Liver (tissue), 9 donors: ENCODE results near the gene MCM9. TPM values are rescaled to one million over a fixed set of nuclear protein-coding genes. Genes with fewer than 3 reads are reported as not detected.
A peak's percentile ranks its signal among the peaks of the same experiment; 100 is the strongest.
"Not testable (repeated sequence)": the region's sequence is repeated elsewhere in the genome, so short reads cannot be mapped to it uniquely, and the experiment has no call there.

Experiments used
- DNase-seq: peaks from one replicate; pipeline ENCODE4 v3.0.0-alpha.2; 2017; ENCODE audit warnings: low spot score
- H3K27ac ChIP-seq, 2 donors: one replicate each; pipeline ENCODE4 v1.7.0; 2013; ENCODE audit warnings: inconsistent platforms in 2 of 2, low read length in 2 of 2, control low read depth in 1 of 2, low read depth in 1 of 2, mild to moderate bottlenecking in 1 of 2
- H3K27me3 ChIP-seq, 4 donors: one replicate each; pipeline versions ENCODE4 v1.6.1 to v1.7.0; 2013; ENCODE audit warnings: low read length in 3 of 4, inconsistent platforms in 1 of 4, mild to moderate bottlenecking in 1 of 4, moderate library complexity in 1 of 4; ENCODE audit not compliant: control insufficient read depth in 4 of 4, insufficient read depth in 4 of 4
- H3K36me3 ChIP-seq, 4 donors: one replicate each; pipeline versions ENCODE4 v1.6.1 to v1.7.0; 2013; ENCODE audit warnings: low read length in 3 of 4, mild to moderate bottlenecking in 3 of 4, low read depth in 1 of 4, moderate library complexity in 1 of 4; ENCODE audit not compliant: control insufficient read depth in 4 of 4, insufficient read depth in 3 of 4
- H3K4me1 ChIP-seq, 4 donors: one replicate each; pipeline versions ENCODE4 v1.6.1 to v1.7.0; 2013; ENCODE audit warnings: low read length in 3 of 4, mild to moderate bottlenecking in 3 of 4, moderate library complexity in 1 of 4; ENCODE audit not compliant: control insufficient read depth in 4 of 4, insufficient read depth in 4 of 4
- H3K4me3 ChIP-seq, 3 donors: one replicate each; pipeline versions ENCODE4 v1.6.1 to v1.7.0; 2013; ENCODE audit warnings: low read length in 3 of 3, control low read depth in 1 of 3, low read depth in 1 of 3, mild to moderate bottlenecking in 1 of 3
- H3K9ac ChIP-seq, 2 donors: one replicate each; pipeline ENCODE4 v1.7.0; 2013; ENCODE audit warnings: low read length in 2 of 2, mild to moderate bottlenecking in 2 of 2, moderate library complexity in 2 of 2, control low read depth in 1 of 2, low read depth in 1 of 2
- H3K9me3 ChIP-seq, 4 donors: one replicate each; pipeline versions ENCODE4 v1.6.1 to v1.7.0; 2013; ENCODE audit warnings: low read length in 3 of 4; ENCODE audit not compliant: control insufficient read depth in 4 of 4
- ATF3 ChIP-seq: IDR thresholded peaks from 2 replicates; pipeline ENCODE4 v1.6.1; 2016; ENCODE audit warnings: antibody characterized with exemption
- CTCF ChIP-seq: fragments of 150-350 bp; IDR thresholded peaks from 2 replicates; pipeline ENCODE4 v1.5.1; 2017; ENCODE audit warnings: improper control_type of control experiment, low read depth, low read length; ENCODE audit not compliant: missing input control
- EGR1 ChIP-seq, 2 donors: IDR thresholded peaks; 2 replicates each; pipeline ENCODE4 v1.6.1; 2016 to 2018; ENCODE audit warnings: antibody characterized with exemption in 2 of 2, low read depth in 2 of 2
- FOXA1 ChIP-seq: IDR thresholded peaks from 2 replicates; pipeline ENCODE4 v1.6.1; 2016; ENCODE audit warnings: antibody characterized with exemption
- FOXA2 ChIP-seq: IDR thresholded peaks from 2 replicates; pipeline ENCODE4 v1.6.1; 2016; ENCODE audit warnings: antibody characterized with exemption
- GABPA ChIP-seq, 2 donors: IDR thresholded peaks in 1 of 2; conservative IDR thresholded peaks in 1 of 2; 2 replicates each; pipeline ENCODE4 v1.6.1; 2016; ENCODE audit warnings: antibody characterized with exemption in 2 of 2, mild to moderate bottlenecking in 1 of 2, moderate library complexity in 1 of 2
- HNF4A ChIP-seq, 2 donors: conservative IDR thresholded peaks; 2 replicates each; pipeline ENCODE4 v1.6.1; 2016; ENCODE audit warnings: antibody characterized with exemption in 2 of 2, mild to moderate bottlenecking in 2 of 2
- HNF4G ChIP-seq: IDR thresholded peaks from 2 replicates; pipeline ENCODE4 v1.6.1; 2016; ENCODE audit warnings: antibody characterized with exemption
- JUND ChIP-seq, 2 donors: IDR thresholded peaks; 2 replicates each; pipeline ENCODE4 v1.6.1; 2016; ENCODE audit warnings: antibody characterized with exemption in 2 of 2
- MAX ChIP-seq: IDR thresholded peaks from 2 replicates; pipeline ENCODE4 v1.6.1; 2016; ENCODE audit warnings: antibody characterized with exemption
- NR2F2 ChIP-seq: IDR thresholded peaks from 2 replicates; pipeline ENCODE4 v1.6.1; 2016; ENCODE audit warnings: antibody characterized with exemption
- RAD21 ChIP-seq, 2 donors: IDR thresholded peaks; 2 replicates each; pipeline ENCODE4 v1.6.1; 2016; ENCODE audit warnings: antibody characterized with exemption in 2 of 2, mild to moderate bottlenecking in 2 of 2
- REST ChIP-seq: IDR thresholded peaks from 2 replicates; pipeline ENCODE4 v1.6.1; 2016; ENCODE audit warnings: antibody characterized with exemption, mild to moderate bottlenecking
- RXRA ChIP-seq, 2 donors: IDR thresholded peaks; 2 replicates each; pipeline ENCODE4 v1.6.1; 2017 to 2018; ENCODE audit warnings: antibody characterized with exemption in 2 of 2, mild to moderate bottlenecking in 1 of 2
- SP1 ChIP-seq: IDR thresholded peaks from 2 replicates; pipeline ENCODE4 v1.6.1; 2018; ENCODE audit warnings: antibody characterized with exemption, mild to moderate bottlenecking
- TAF1 ChIP-seq: conservative IDR thresholded peaks from 2 replicates; pipeline ENCODE4 v1.6.1; 2016; ENCODE audit warnings: antibody characterized with exemption, mild to moderate bottlenecking
- YY1 ChIP-seq: IDR thresholded peaks from 2 replicates; pipeline ENCODE4 v1.6.1; 2016; ENCODE audit warnings: antibody characterized with exemption, mild to moderate bottlenecking
- WGBS: extraction: QIAGEN DNeasy Blood & Tissue Kit; methylation state at CpG from one replicate; pipeline ENCODE4 v1.1.7; 2013; 5-methylcytosine and 5-hydroxymethylcytosine counted together
- polyA plus RNA-seq, 2 donors: library from polyadenylated mRNA; stranded (reverse) in 1 of 2; unstranded in 1 of 2; fragments of 200-250 nt in 1 of 2; fragments of >200 nt in 1 of 2; fragmentation: Nextera tagmentation in 1 of 2; extraction: Ambion mirVana in 1 of 2; gene quantifications; one replicate each; pipeline versions ENCODE4 v1.2.1 to v1.2.3, GENCODE V29; 2013 to 2015
- total RNA-seq, 2 donors: library from RNA; depleted of rRNA; stranded (reverse); fragments of >200 nt; gene quantifications; one replicate each; pipeline ENCODE4 v1.2.3, GENCODE V29; 2014
- TF ChIP-seq, protein P1 (sequence below): IDR thresholded peaks from 2 replicates; pipeline ENCODE4 v1.6.1; 2016; ENCODE audit warnings: antibody characterized with exemption
- donor health status: healthy.
- donor health status: healthy.
- donor health status: healthy.
- donor health status: healthy.
- donor health status: healthy.

The MCM9 gene
- total and polyA plus RNA-seq, 4 donors = 3.6 to 17.4 (median 8.7) TPM

- Histone ChIP-seq H3K36me3 (no peaks in the 10 kb centered on the region), H3K27ac (peak overlapping the region; percentile 14 to 58), H3K4me3 (no peak overlapping the region), H3K27me3 (no peaks in the 10 kb centered on the region), H3K9ac (no peak overlapping the region), H3K9me3 (no peaks in the 10 kb centered on the region), H3K4me1 (peaks cover 0 to 11% (median 0%) of the 10 kb centered on the region in 4 donors)
- TF ChIP-seq NR2F2 (no peak), RXRA (IDR thresholded peaks at IDR 0.05) (no peak), ATF3 (no peak), YY1 (no peak), GABPA (IDR thresholded peaks at IDR 0.05 in 1 of 2, conservative IDR thresholded peaks at IDR 0.05 in 1 of 2) (no peak), HNF4G (no peak), EGR1 (IDR thresholded peaks at IDR 0.05; ENCODE audit: low read depth in 2 of 2) (no peak), SP1 (no peak), FOXA1 (no peak), REST (no peak), RAD21 (IDR thresholded peaks at IDR 0.05) (no peak), FOXA2 (no peak), HNF4A (conservative IDR thresholded peaks at IDR 0.05) (no peak), JUND (IDR thresholded peaks at IDR 0.05) (no peak), CTCF (no peak), MAX (no peak), TAF1 (no peak)
- TF ChIP-seq, protein P1, sequence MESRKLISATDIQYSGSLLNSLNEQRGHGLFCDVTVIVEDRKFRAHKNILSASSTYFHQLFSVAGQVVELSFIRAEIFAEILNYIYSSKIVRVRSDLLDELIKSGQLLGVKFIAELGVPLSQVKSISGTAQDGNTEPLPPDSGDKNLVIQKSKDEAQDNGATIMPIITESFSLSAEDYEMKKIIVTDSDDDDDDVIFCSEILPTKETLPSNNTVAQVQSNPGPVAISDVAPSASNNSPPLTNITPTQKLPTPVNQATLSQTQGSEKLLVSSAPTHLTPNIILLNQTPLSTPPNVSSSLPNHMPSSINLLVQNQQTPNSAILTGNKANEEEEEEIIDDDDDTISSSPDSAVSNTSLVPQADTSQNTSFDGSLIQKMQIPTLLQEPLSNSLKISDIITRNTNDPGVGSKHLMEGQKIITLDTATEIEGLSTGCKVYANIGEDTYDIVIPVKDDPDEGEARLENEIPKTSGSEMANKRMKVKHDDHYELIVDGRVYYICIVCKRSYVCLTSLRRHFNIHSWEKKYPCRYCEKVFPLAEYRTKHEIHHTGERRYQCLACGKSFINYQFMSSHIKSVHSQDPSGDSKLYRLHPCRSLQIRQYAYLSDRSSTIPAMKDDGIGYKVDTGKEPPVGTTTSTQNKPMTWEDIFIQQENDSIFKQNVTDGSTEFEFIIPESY = no peak
- no peak for DNase-seq
- 79% methylated on average over 3 of the region's 3 CpGs for WGBS
Measured at GRCh38 chr6:118768441-118768840, 166.5 kb downstream of the MCM9 start.

DNA sequence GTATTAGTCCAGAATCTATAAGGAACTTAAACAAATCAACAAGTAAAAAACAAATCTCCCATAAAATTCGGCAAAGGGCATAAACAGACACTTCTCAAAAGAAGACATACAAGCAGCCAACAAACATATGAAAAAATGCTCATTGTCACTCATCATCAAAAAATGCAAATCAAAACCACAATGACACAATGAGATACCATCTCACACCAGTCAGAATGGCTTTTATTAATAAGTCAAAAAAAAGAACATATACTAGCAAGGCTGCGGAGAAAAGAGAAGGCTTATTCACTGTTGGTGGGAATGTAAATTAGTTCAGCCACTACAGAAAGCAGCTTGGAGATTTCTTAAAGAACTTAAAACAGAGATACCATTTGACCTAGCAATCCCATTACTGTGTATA lies 169.6 kb downstream of the MCM9 start:
- not testable (repeated sequence) for H3K9ac ChIP-seq, H3K27ac ChIP-seq, H3K4me3 ChIP-seq, H3K27me3 ChIP-seq, H3K36me3 ChIP-seq, H3K4me1 ChIP-seq, DNase-seq, H3K9me3 ChIP-seq
- WGBS = 89% methylated on average over 2 of the region's 2 CpGs
